ENCODE results near the gene PELI1.
A peak's percentile ranks its signal among the peaks of the same experiment; 100 is the strongest.
"Not testable (repeated sequence)": the region's sequence is repeated elsewhere in the genome, so short reads cannot be mapped to it uniquely, and the experiment has no call there.

The PELI1 gene

DNA sequence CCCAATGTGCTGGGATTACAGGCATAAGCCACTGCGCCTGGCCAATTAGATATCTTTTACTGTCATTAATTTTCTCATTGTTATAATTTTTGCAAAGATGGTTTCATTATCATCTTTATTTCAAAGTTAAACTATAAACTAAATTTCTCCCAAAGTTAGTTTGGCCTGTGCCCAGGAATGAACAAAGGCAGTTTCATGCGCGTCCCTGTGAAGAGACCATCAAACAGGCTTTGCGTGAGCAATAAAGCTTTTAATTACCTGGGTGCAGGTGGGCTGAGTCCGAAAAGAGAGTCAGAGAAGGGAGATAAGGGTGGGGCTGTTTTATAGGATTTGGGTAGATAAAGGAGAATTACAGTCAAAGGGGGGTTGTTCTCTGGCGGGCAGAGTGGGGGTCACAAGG lies 69.6 kb downstream of the PELI1 start:
- not testable (repeated sequence) for H3K27ac ChIP-seq (ENCODE audit: poor library complexity, severe bottlenecking); H3K4me3 ChIP-seq (ENCODE audit: severe bottlenecking); ATAC-seq (ENCODE audit: low read depth); H3K36me3 ChIP-seq (ENCODE audit: low read depth); H3K9me3 ChIP-seq (ENCODE audit: severe bottlenecking); DNase-seq (ENCODE audit: low spot score); H3K4me1 ChIP-seq (ENCODE audit: insufficient read depth, poor library complexity, severe bottlenecking); H3K27me3 ChIP-seq (ENCODE audit: insufficient read depth, poor library complexity, severe bottlenecking)

- H3K27me3 ChIP-seq (ENCODE audit: insufficient read depth, poor library complexity, severe bottlenecking): no peaks in the 10 kb centered on the region
- H3K4me1 ChIP-seq (ENCODE audit: insufficient read depth, poor library complexity, severe bottlenecking): peaks cover 19% of the 10 kb centered on the region
- ATAC-seq (ENCODE audit: low read depth) (no peak), DNase-seq (ENCODE audit: low spot score) (no peak)
- no peak for TF ChIP-seq CTCF (IDR thresholded peaks at IDR 0.05; ENCODE audit: poor library complexity, severe bottlenecking)
- no peaks in the 10 kb centered on the region for H3K9me3 ChIP-seq (ENCODE audit: severe bottlenecking)
- H3K4me3 ChIP-seq (ENCODE audit: severe bottlenecking): no peak overlapping the region
- H3K27ac ChIP-seq (ENCODE audit: poor library complexity, severe bottlenecking): no peak overlapping the region
- H3K36me3 ChIP-seq (ENCODE audit: low read depth): no peaks in the 10 kb centered on the region
Observed at GRCh38 chr2:64067326-64067725, 76.9 kb downstream of the PELI1 start.

- H3K4me1 ChIP-seq (ENCODE audit: insufficient read depth, poor library complexity, severe bottlenecking): peaks cover 19% of the 10 kb centered on the region
- ATAC-seq (ENCODE audit: low read depth): no peak
Observed at GRCh38 chr2:64065516-64065915, 78.7 kb downstream of the PELI1 start.

DNA sequence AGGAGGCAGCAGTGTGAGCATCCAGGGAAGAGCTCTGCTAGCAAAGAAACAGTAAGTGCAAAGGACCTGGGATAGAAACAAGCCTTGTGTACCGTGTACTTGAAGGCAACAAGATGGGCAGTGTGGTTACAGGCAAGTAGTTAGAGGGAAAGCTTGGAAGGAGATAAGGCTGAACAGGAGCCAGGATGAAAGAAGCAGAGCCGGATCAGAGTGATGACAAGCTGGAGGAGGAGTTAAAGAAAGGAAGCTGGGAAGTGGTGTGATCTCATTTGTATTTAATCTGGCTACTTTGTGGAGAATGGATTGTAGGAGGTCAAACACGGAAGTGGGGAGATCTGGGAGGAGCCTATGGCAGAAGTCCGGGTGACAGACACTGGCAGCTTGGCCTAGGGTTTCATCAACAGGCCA lies 80.3 kb downstream of the PELI1 start:
- Histone ChIP-seq H3K27me3 (ENCODE audit: insufficient read depth, poor library complexity, severe bottlenecking) (no peaks in the 10 kb centered on the region), H3K27ac (ENCODE audit: poor library complexity, severe bottlenecking) (peak overlapping the region; percentile 63), H3K9me3 (ENCODE audit: severe bottlenecking) (no peaks in the 10 kb centered on the region), H3K4me3 (ENCODE audit: severe bottlenecking) (no peak overlapping the region), H3K36me3 (ENCODE audit: low read depth) (no peaks in the 10 kb centered on the region), H3K4me1 (ENCODE audit: insufficient read depth, poor library complexity, severe bottlenecking) (peaks cover 19% of the 10 kb centered on the region)
- DNase-seq (ENCODE audit: low spot score) (no peak), ATAC-seq (ENCODE audit: low read depth) (no peak)
- no peak for TF ChIP-seq CTCF (IDR thresholded peaks at IDR 0.05; ENCODE audit: poor library complexity, severe bottlenecking)

More at GRCh38 chr2:64065516-64065915, 78.7 kb downstream of the PELI1 start:
- H3K4me3 ChIP-seq (ENCODE audit: severe bottlenecking): no peak overlapping the region
- no peaks in the 10 kb centered on the region for H3K36me3 ChIP-seq (ENCODE audit: low read depth)
- no peaks in the 10 kb centered on the region for H3K27me3 ChIP-seq (ENCODE audit: insufficient read depth, poor library complexity, severe bottlenecking)
- DNase-seq (ENCODE audit: low spot score): no peak
- TF ChIP-seq CTCF (IDR thresholded peaks at IDR 0.05; ENCODE audit: poor library complexity, severe bottlenecking): no peak
- no peaks in the 10 kb centered on the region for H3K9me3 ChIP-seq (ENCODE audit: severe bottlenecking)
- H3K27ac ChIP-seq (ENCODE audit: poor library complexity, severe bottlenecking): peak overlapping the region; percentile 63

DNA sequence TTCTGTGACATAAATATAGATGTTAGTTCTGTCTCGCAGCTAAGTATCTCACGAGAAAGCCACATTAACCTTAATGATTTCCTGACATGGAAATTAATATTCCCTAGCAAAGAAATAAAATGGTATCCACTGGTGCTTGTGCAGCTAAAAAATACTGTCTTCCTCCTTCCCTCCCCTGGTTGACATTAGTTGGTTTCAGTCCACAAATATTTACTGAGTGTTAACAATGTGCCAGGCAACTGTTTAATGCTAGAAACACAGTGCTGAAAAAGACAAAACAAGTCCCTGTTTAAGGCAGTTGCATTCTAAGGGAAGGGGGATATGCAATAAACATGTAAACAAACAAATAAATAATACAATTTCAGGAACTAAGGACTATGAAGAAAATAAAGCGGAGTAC lies 80.8 kb downstream of the PELI1 start:
- ATAC-seq (ENCODE audit: low read depth): no peak
- no peak for TF ChIP-seq CTCF (IDR thresholded peaks at IDR 0.05; ENCODE audit: poor library complexity, severe bottlenecking)
- Histone ChIP-seq H3K27ac (ENCODE audit: poor library complexity, severe bottlenecking) (peak overlapping the region; percentile 63), H3K27me3 (ENCODE audit: insufficient read depth, poor library complexity, severe bottlenecking) (no peaks in the 10 kb centered on the region), H3K4me1 (ENCODE audit: insufficient read depth, poor library complexity, severe bottlenecking) (peaks cover 19% of the 10 kb centered on the region), H3K36me3 (ENCODE audit: low read depth) (no peaks in the 10 kb centered on the region), H3K9me3 (ENCODE audit: severe bottlenecking) (no peaks in the 10 kb centered on the region), H3K4me3 (ENCODE audit: severe bottlenecking) (no peak overlapping the region)
- no peak for DNase-seq (ENCODE audit: low spot score)
